SK-N-SH (cell line): ENCODE results near the gene SAMD4A. TPM values are rescaled to one million over a fixed set of nuclear protein-coding genes. Genes with fewer than 3 reads are reported as not detected.

Experiments
- CTCF ChIA-PET: fragments of 300-600, 350-600 bp; formaldehyde crosslinking; extraction: SDS; loops from one replicate; lab custom pipeline; 2021; lab: Yijun Ruan, JAX
- POLR2A ChIA-PET: fragments of 350-600 bp; sonication (Branson Sonifier 250); formaldehyde crosslinking; extraction: SDS; loops from one replicate; lab custom pipeline; 2020; ENCODE audit warnings: antibody characterized with exemption, inconsistent platforms; lab: Yijun Ruan, JAX
- DNase-seq: peaks from one replicate; pipeline ENCODE4 v3.0.0; 2012
- H2AFZ ChIP-seq: fragments of 200-600 bp; sonication (generic); 2 replicates; pipeline ENCODE4 v1.8.1; 2016; ENCODE audit warnings: antibody characterized with exemption, mild to moderate bottlenecking, low read depth
- H3F3A ChIP-seq: fragments of 200-600 bp; sonication (generic); replicated peaks from 2 replicates; pipeline ENCODE3; 2016; ENCODE audit warnings: antibody characterized with exemption, mild to moderate bottlenecking; ENCODE audit not compliant: insufficient read depth
- H3K27ac ChIP-seq, 2 experiments: fragments of 200-500 bp in 1 of 2; fragments of 200-600 bp in 1 of 2; sonication (Bioruptor generic) in 1 of 2; sonication (generic), shearing (Covaris generic) in 1 of 2; 2 replicates each; pipeline versions ENCODE4 v1.5.1 to v1.6.1; 2014 to 2016; ENCODE audit warnings: low read depth in 2 of 2, inconsistent platforms in 1 of 2, low read length in 1 of 2, mild to moderate bottlenecking in 1 of 2, mixed read lengths in 1 of 2
- H3K27me3 ChIP-seq: fragments of 200-600 bp; sonication (generic), shearing (Covaris generic); 2 replicates; pipeline ENCODE4 v1.6.1; 2016; ENCODE audit warnings: mixed run types; ENCODE audit not compliant: insufficient read depth
- H3K36me3 ChIP-seq, 2 experiments: fragments of 200-500 bp in 1 of 2; fragments of 200-600 bp in 1 of 2; sonication (Bioruptor generic) in 1 of 2; sonication (generic) in 1 of 2; replicated peaks in 1 of 2; 2 replicates each; pipeline versions ENCODE3 to v1.5.1; 2014 to 2016; ENCODE audit warnings: low read length in 1 of 2, mild to moderate bottlenecking in 1 of 2; ENCODE audit not compliant: insufficient read depth in 2 of 2, control insufficient read depth in 1 of 2
- H3K4me1 ChIP-seq, 2 experiments: fragments of 200-500 bp in 1 of 2; fragments of 200-600 bp in 1 of 2; sonication (Bioruptor generic) in 1 of 2; sonication (generic), shearing (Covaris generic) in 1 of 2; 2 replicates each; pipeline versions ENCODE4 v1.5.1 to v1.6.1; 2014 to 2016; ENCODE audit warnings: low read depth in 1 of 2, low read length in 1 of 2, mixed run types in 1 of 2; ENCODE audit not compliant: insufficient read depth in 2 of 2, control insufficient read depth in 1 of 2
- H3K4me2 ChIP-seq: fragments of 200-600 bp; sonication (generic), shearing (Covaris generic); 2 replicates; pipeline ENCODE4 v1.6.1; 2017; ENCODE audit warnings: mixed run types
- H3K4me3 ChIP-seq, 2 experiments: fragments of 200-500 bp in 1 of 2; fragments of 200-600 bp in 1 of 2; sonication (Bioruptor generic) in 1 of 2; sonication (generic), shearing (Covaris generic) in 1 of 2; 2 replicates each; pipeline versions ENCODE4 v1.5.1 to v1.8.1; 2014 to 2016; ENCODE audit warnings: low read depth in 2 of 2, inconsistent platforms in 1 of 2, low read length in 1 of 2, mild to moderate bottlenecking in 1 of 2, mixed read lengths in 1 of 2, moderate library complexity in 1 of 2
- H3K79me2 ChIP-seq: fragments of 200-600 bp; sonication (generic); 2 replicates; pipeline ENCODE4 v1.8.1; 2017; ENCODE audit warnings: mild to moderate bottlenecking; ENCODE audit not compliant: insufficient read depth
- H3K9ac ChIP-seq: fragments of 200-600 bp; sonication (generic); 2 replicates; pipeline ENCODE4 v1.6.1; 2017; ENCODE audit warnings: mixed run types
- H3K9me2 ChIP-seq: fragments of 200-600 bp; sonication (generic); 2 replicates; pipeline ENCODE4 v1.6.1; 2017; ENCODE audit warnings: mixed run types
- H3K9me3 ChIP-seq: fragments of 200-600 bp; sonication (generic); 2 replicates; pipeline ENCODE4 v1.6.1; 2017; ENCODE audit warnings: mixed run types, mild to moderate bottlenecking, moderate library complexity
- H4K20me1 ChIP-seq: fragments of 200-600 bp; sonication (generic); 2 replicates; pipeline ENCODE4 v1.6.1; 2017; ENCODE audit warnings: mild to moderate bottlenecking, mixed run types; ENCODE audit not compliant: insufficient read depth
- CHD2 ChIP-seq: fragments of 150-350 bp; IDR thresholded peaks from 2 replicates; pipeline ENCODE4 v1.6.1; 2018; ENCODE audit warnings: low read length; ENCODE audit not compliant: partially characterized antibody
- CTCF ChIP-seq: fragments of 200-600 bp; sonication (generic); IDR thresholded peaks from 2 replicates; pipeline ENCODE4 v1.6.1; 2017; ENCODE audit warnings: antibody characterized with exemption, mild to moderate bottlenecking, moderate library complexity
- EP300 ChIP-seq, 2 experiments: IDR thresholded peaks; 2 replicates each; pipeline versions ENCODE4 v1.4.0 to v1.6.1; 2012; ENCODE audit warnings: borderline replicate concordance in 1 of 2, low read depth in 1 of 2, low read length in 1 of 2
- EZH2phosphoT487 ChIP-seq: fragments of 200-600 bp; sonication (generic); IDR thresholded peaks from 2 replicates; pipeline ENCODE4 v1.6.1; 2017; ENCODE audit warnings: low read depth, mixed run types, mild to moderate bottlenecking, antibody characterized with exemption, moderate library complexity, borderline replicate concordance
- FOXJ3 ChIP-seq: sonication (generic); formaldehyde crosslinking; IDR thresholded peaks from 2 replicates; pipeline ENCODE4 v1.5.1; 2020; ENCODE audit warnings: mild to moderate bottlenecking, missing genetic modification reagents
- FOXM1 ChIP-seq: IDR thresholded peaks from 2 replicates; pipeline ENCODE4 v1.4.0; 2012; ENCODE audit warnings: low read depth, mild to moderate bottlenecking
- GATA2 ChIP-seq: sonication (generic); formaldehyde crosslinking; IDR thresholded peaks from 2 replicates; pipeline ENCODE4 v1.5.0; 2020; ENCODE audit warnings: mild to moderate bottlenecking, missing genetic modification reagents
- IRF3 ChIP-seq: fragments of 150-350 bp; IDR thresholded peaks from 2 replicates; pipeline ENCODE4 v1.6.1; 2016; ENCODE audit warnings: mild to moderate bottlenecking, low read depth, low read length
- MXI1 ChIP-seq: IDR thresholded peaks from 2 replicates; pipeline ENCODE4 v1.6.1; 2012; ENCODE audit warnings: mild to moderate bottlenecking, low read depth, low read length, improper control_type of control experiment
- NRF1 ChIP-seq: IDR thresholded peaks from 2 replicates; pipeline ENCODE4 v1.6.1; 2012; ENCODE audit warnings: low read depth, mild to moderate bottlenecking, low read length
- POLR2AphosphoS5 ChIP-seq: IDR thresholded peaks from 2 replicates; pipeline ENCODE4 v1.6.1; 2012; ENCODE audit warnings: low read depth, low read length
- RAD21 ChIP-seq: IDR thresholded peaks from 2 replicates; pipeline ENCODE4 v1.6.1; 2012; ENCODE audit warnings: mild to moderate bottlenecking, low read length
- RCOR1 ChIP-seq: fragments of 150-350 bp; IDR thresholded peaks from 2 replicates; pipeline ENCODE4 v1.6.1; 2017; ENCODE audit warnings: antibody characterized with exemption, low read length
- RFX5 ChIP-seq: IDR thresholded peaks from 2 replicates; pipeline ENCODE4 v1.6.1; 2012; ENCODE audit warnings: mild to moderate bottlenecking, improper control_type of control experiment, low read length
- SIN3A ChIP-seq: IDR thresholded peaks from 2 replicates; pipeline ENCODE4 v1.6.1; 2012; ENCODE audit warnings: low read depth, mild to moderate bottlenecking, low read length, moderate library complexity, borderline replicate concordance
- SMC3 ChIP-seq: IDR thresholded peaks from 2 replicates; pipeline ENCODE4 v1.6.1; 2012; ENCODE audit warnings: low read depth, low read length, improper control_type of control experiment
- TCF12 ChIP-seq: IDR thresholded peaks from 2 replicates; pipeline ENCODE4 v1.4.0; 2012
- USF1 ChIP-seq: IDR thresholded peaks from 2 replicates; pipeline ENCODE4 v1.4.0; 2012; ENCODE audit warnings: low read depth, borderline replicate concordance
- YY1 ChIP-seq: IDR thresholded peaks from 2 replicates; pipeline ENCODE4 v1.4.0; 2012; ENCODE audit warnings: low read depth, mild to moderate bottlenecking
- WGBS: methylation state at CpG from one replicate; pipeline ENCODE4 v1.1.6; 2017; ENCODE audit warnings: low lambda C conversion rate; 5-methylcytosine and 5-hydroxymethylcytosine counted together
- polyA plus RNA-seq, 3 experiments: library from polyadenylated mRNA; depleted of rRNA; stranded (reverse); fragments of >200 nt; gene quantifications; 2 replicates each; pipeline ENCODE4 v1.2.3, GENCODE V29; 2012

SAMD4A gene
- polyA plus RNA-seq, 1 of the 3 experiments (the other 2 are of a cell fraction) = 5.0 TPM

DNA sequence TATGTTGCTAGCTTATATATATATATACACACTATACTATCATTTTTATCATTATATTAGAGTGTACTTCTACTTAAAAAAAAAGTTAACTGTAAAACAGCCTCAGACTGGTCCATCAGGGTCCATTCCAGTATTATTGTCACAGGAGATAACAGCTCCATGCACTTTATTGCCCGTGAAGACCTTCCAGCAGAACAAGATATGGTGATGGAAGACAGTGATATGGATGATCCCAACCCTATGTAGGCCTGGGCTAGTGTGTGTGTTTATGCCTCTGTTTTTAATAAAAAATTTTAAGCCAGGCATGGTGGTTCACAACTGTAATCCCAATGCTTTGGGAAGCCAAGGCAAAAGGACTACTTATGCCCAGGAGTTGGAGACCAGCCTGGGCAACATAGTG, 249.5 kb downstream of the SAMD4A start:
- Histone ChIP-seq H3F3A (peaks cover 5% of the 10 kb centered on the region), H3K36me3 (no peaks in the 10 kb centered on the region), H3K4me3 (no peak overlapping the region), H3K27me3 (no peaks in the 10 kb centered on the region), H3K27ac (peak overlapping the region in 1 of 2 experiments; percentile 100; a peak in 2 of 4 replicates), H3K9ac (no peak overlapping the region), H3K9me2 (no peaks in the 10 kb centered on the region), H3K4me2 (no peak overlapping the region), H2AFZ (no peak overlapping the region), H4K20me1 (no peaks in the 10 kb centered on the region), H3K9me3 (no peaks in the 10 kb centered on the region), H3K79me2 (no peaks in the 10 kb centered on the region), H3K4me1 (peaks cover 5 to 64% of the 10 kb centered on the region in 2 experiments; a peak in 3 of 4 replicates)
- WGBS = 50% methylated on average over 1 of the region's 1 CpG
- CTCF ChIA-PET = interaction anchor here (0.8 to 6.4 kb wide), 9 partner anchors 9 to 250 kb away, joined by 3 to 68 read pairs (median 3); partner anchors contain the start of genes GCH1, MAPK1IP1L and SAMD4A
- peak; percentile 54 for DNase-seq
- TF ChIP-seq MXI1 (0 out of 2 replicates have a peak, but pooled peaks have one; percentile 28), CHD2 (peak; percentile 83), RCOR1 (peak; percentile 97), USF1 (no peak), NRF1 (no peak), RAD21 (peak; percentile 43), POLR2AphosphoS5 (no peak), YY1 (no peak), FOXM1 (no peak), TCF12 (peak; percentile 40), FOXJ3 (CRISPR knock-in tag) (peak; percentile 71), GATA2 (CRISPR knock-in tag) (peak; percentile 96), SIN3A (no peak), EP300 (IDR thresholded peaks at IDR 0.05; ENCODE audit: borderline replicate concordance in 1 of 2, low read depth in 1 of 2, low read length in 1 of 2) (peak in 1 of 2 experiments; percentile 96; a peak in 2 of 4 replicates)
- POLR2A ChIA-PET = interaction anchor here (0.8 to 4.1 kb wide), 4 partner anchors 8 to 266 kb away, joined by 3 to 63 read pairs (median 10); partner anchors contain the start of gene GCH1

DNA sequence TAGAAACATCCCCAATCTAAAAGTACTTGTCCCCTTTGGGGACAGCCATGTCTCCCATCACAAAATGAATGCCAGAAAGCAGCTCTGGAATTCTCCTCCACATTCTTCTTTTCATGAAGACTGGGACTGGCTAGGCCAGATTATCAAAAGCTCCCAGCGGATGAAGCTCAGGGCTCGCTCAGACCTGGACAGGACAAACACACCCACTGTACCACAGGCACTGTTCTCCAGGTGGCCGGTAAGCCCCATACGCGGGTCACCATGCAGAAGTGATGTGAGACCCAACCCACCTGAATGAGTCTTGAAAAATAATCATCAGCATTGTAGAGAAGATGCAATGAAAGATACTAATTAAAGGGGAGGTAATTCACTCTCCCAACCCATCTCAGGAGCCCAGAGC, 250.6 kb downstream of the SAMD4A start:
- Histone ChIP-seq H3K36me3 (no peaks in the 10 kb centered on the region), H3K27ac (peak overlapping the region; percentile 67 to 100; a peak in 3 of 4 replicates), H3K9me3 (no peaks in the 10 kb centered on the region), H3K4me2 (no peak overlapping the region), H2AFZ (no peak overlapping the region), H3K27me3 (no peaks in the 10 kb centered on the region), H3K79me2 (no peaks in the 10 kb centered on the region), H3K4me1 (peaks cover 5 to 58% of the 10 kb centered on the region in 2 experiments; a peak in 3 of 4 replicates), H3K4me3 (no peak overlapping the region), H3F3A (peaks cover 5% of the 10 kb centered on the region), H4K20me1 (no peaks in the 10 kb centered on the region), H3K9me2 (no peaks in the 10 kb centered on the region), H3K9ac (no peak overlapping the region)
- CTCF ChIA-PET = interaction anchor here (0.9 to 6.4 kb wide), 12 partner anchors 10 to 308 kb away, joined by 3 to 68 read pairs (median 4); partner anchors contain the start of genes CGRRF1, GCH1 and MAPK1IP1L
- 96% methylated on average over 5 of the region's 5 CpGs for WGBS
- no peak for DNase-seq
- POLR2A ChIA-PET = interaction anchor here (1.0 to 4.1 kb wide), 9 partner anchors 9 to 234 kb away, joined by 3 to 63 read pairs (median 6); partner anchors contain the start of gene MAPK1IP1L
- TF ChIP-seq SIN3A (no peak), EZH2phosphoT487 (no peak), RFX5 (no peak), SMC3 (no peak), CTCF (no peak), IRF3 (no peak)
